Neural cell (in vitro differentiated cells): ENCODE measurements around the gene NME4. TPM values are rescaled to one million over a fixed set of nuclear protein-coding genes. Genes with fewer than 3 reads are reported as not detected.

Source experiments
- H2AFZ ChIP-seq: fragments of 200-600, 300-800 bp; sonication (generic), shearing (Covaris generic); 2 replicates; pipeline ENCODE4 v1.6.0; 2014; ENCODE audit warnings: low read depth, mild to moderate bottlenecking, antibody characterized with exemption, low read length, moderate library complexity
- H3F3A ChIP-seq: fragments of 200-600 bp; shearing (Covaris generic); 2 replicates; pipeline ENCODE4 v1.6.1; 2016; ENCODE audit warnings: mild to moderate bottlenecking, moderate library complexity, mixed read lengths, antibody characterized with exemption, low read length; ENCODE audit not compliant: insufficient read depth, poor library complexity, severe bottlenecking
- H3K27ac ChIP-seq: fragments of 200-600, 300-800 bp; sonication (generic), shearing (Covaris generic); 2 replicates; pipeline ENCODE4 v1.5.1; 2014; ENCODE audit warnings: mild to moderate bottlenecking, low read length, moderate library complexity
- H3K27me3 ChIP-seq: fragments of 300-800, 200-600 bp; sonication (generic), shearing (Covaris generic); 2 replicates; pipeline ENCODE4 v1.6.0; 2014; ENCODE audit warnings: mild to moderate bottlenecking, low read depth, low read length, moderate library complexity; ENCODE audit not compliant: insufficient read depth
- H3K36me3 ChIP-seq: fragments of 300-800, 200-600 bp; sonication (generic), shearing (Covaris generic); 2 replicates; pipeline ENCODE4 v1.5.1; 2014; ENCODE audit warnings: mild to moderate bottlenecking, antibody characterized with exemption, low read length, moderate library complexity; ENCODE audit not compliant: insufficient read depth
- H3K4me2 ChIP-seq: fragments of 300-800, 200-600 bp; sonication (generic), shearing (Covaris generic); 2 replicates; pipeline ENCODE4 v1.6.0; 2014; ENCODE audit warnings: mild to moderate bottlenecking, low read length
- H3K4me3 ChIP-seq: fragments of 300-800, 200-600 bp; sonication (generic), shearing (Covaris generic); 2 replicates; pipeline ENCODE4 v1.5.1; 2014; ENCODE audit warnings: mild to moderate bottlenecking, low read length, moderate library complexity
- H3K79me2 ChIP-seq: fragments of 200-600 bp; shearing (Covaris generic); replicated peaks from 2 replicates; pipeline ENCODE4 v1.6.0; 2014; ENCODE audit warnings: mild to moderate bottlenecking, low read length, moderate library complexity; ENCODE audit not compliant: insufficient read depth
- H3K9ac ChIP-seq: fragments of 300-800, 200-600 bp; sonication (generic), shearing (Covaris generic); 2 replicates; pipeline ENCODE4 v1.6.1; 2016; ENCODE audit warnings: mild to moderate bottlenecking, low read length, mixed read lengths
- H3K9me2 ChIP-seq: fragments of 200-600 bp; shearing (Covaris generic); 2 replicates; pipeline ENCODE4 v1.6.1; 2016; ENCODE audit warnings: mild to moderate bottlenecking, low read length, mixed read lengths; ENCODE audit not compliant: insufficient read depth
- H3K9me3 ChIP-seq: fragments of 200-600, 300-800 bp; sonication (generic), shearing (Covaris generic); 2 replicates; pipeline ENCODE4 v1.6.1; 2016; ENCODE audit warnings: mild to moderate bottlenecking, mixed run types, low read length, moderate library complexity, mixed read lengths
- H4K20me1 ChIP-seq: fragments of 200-600 bp; shearing (Covaris generic); 2 replicates; pipeline ENCODE4 v1.6.1; 2016; ENCODE audit warnings: mild to moderate bottlenecking, mixed run types; ENCODE audit not compliant: insufficient read depth
- EP300 ChIP-seq: fragments of 450-650 bp; conservative IDR thresholded peaks from 2 replicates; pipeline ENCODE4 v1.6.1; 2014; ENCODE audit warnings: antibody characterized with exemption, mild to moderate bottlenecking, moderate library complexity; ENCODE audit not compliant: poor library complexity, severe bottlenecking
- EZH2 ChIP-seq: fragments of 200-600, 300-800 bp; shearing (Covaris generic), sonication (generic); IDR thresholded peaks from 2 replicates; pipeline ENCODE4 v1.6.1; 2014; ENCODE audit warnings: antibody characterized with exemption, low read length, borderline replicate concordance, mild to moderate bottlenecking; ENCODE audit not compliant: insufficient read depth, poor library complexity, severe bottlenecking
- MXI1 ChIP-seq: fragments of 450-650 bp; conservative IDR thresholded peaks from 2 replicates; pipeline ENCODE4 v1.6.1; 2014; ENCODE audit warnings: antibody characterized with exemption, mild to moderate bottlenecking; ENCODE audit not compliant: poor library complexity, severe bottlenecking
- POLR2AphosphoS5 ChIP-seq: IDR thresholded peaks from 2 replicates; pipeline ENCODE4 v1.6.1; 2012
- RAD21 ChIP-seq: fragments of 450-650 bp; conservative IDR thresholded peaks from 2 replicates; pipeline ENCODE4 v1.6.1; 2014; ENCODE audit warnings: antibody characterized with exemption, mild to moderate bottlenecking, moderate library complexity
- REST ChIP-seq: IDR thresholded peaks from 2 replicates; pipeline ENCODE4 v1.6.1; 2012; ENCODE audit warnings: borderline replicate concordance
- SMC3 ChIP-seq: fragments of 450-650 bp; conservative IDR thresholded peaks from 2 replicates; pipeline ENCODE4 v1.6.1; 2014; ENCODE audit warnings: antibody characterized with exemption, mild to moderate bottlenecking, moderate library complexity; ENCODE audit not compliant: poor library complexity
- TAF1 ChIP-seq: IDR thresholded peaks from 2 replicates; pipeline ENCODE4 v1.6.1; 2012; ENCODE audit warnings: low read depth
- polyA plus RNA-seq: library from polyadenylated mRNA; depleted of rRNA; stranded (reverse); fragments of >200 nt; gene quantifications from 2 replicates; pipeline ENCODE4 v1.2.3, GENCODE V29; 2014
- TF ChIP-seq, protein P1 (sequence below): fragments of 450-650 bp; IDR thresholded peaks from 2 replicates; pipeline ENCODE4 v1.5.1; 2014; ENCODE audit warnings: antibody characterized with exemption, mild to moderate bottlenecking, moderate library complexity; ENCODE audit not compliant: poor library complexity, severe bottlenecking

NME4 gene
- polyA plus RNA-seq, 1 donor from 2014 or later, result 65.2 TPM

- Histone ChIP-seq H3K79me2 (peaks cover 6% of the 10 kb centered on the region), H3K9me3 (no peaks in the 10 kb centered on the region), H4K20me1 (peaks cover 4% of the 10 kb centered on the region), H3F3A (no peaks in the 10 kb centered on the region), H3K36me3 (no peaks in the 10 kb centered on the region), H3K9me2 (no peaks in the 10 kb centered on the region), H2AFZ (no peak overlapping the region), H3K27me3 (no peaks in the 10 kb centered on the region), H3K9ac (no peak overlapping the region), H3K4me2 (no peak overlapping the region), H3K4me3 (no peak overlapping the region), H3K27ac (no peak overlapping the region)
- no peak for TF ChIP-seq POLR2AphosphoS5
- no peak for TF ChIP-seq EP300
- TF ChIP-seq EZH2, result no peak
- no peak for TF ChIP-seq MXI1
- TF ChIP-seq SMC3, result no peak
Observed at GRCh38 chr16:378821-379182, 18.2 kb upstream of the NME4 start.

DNA sequence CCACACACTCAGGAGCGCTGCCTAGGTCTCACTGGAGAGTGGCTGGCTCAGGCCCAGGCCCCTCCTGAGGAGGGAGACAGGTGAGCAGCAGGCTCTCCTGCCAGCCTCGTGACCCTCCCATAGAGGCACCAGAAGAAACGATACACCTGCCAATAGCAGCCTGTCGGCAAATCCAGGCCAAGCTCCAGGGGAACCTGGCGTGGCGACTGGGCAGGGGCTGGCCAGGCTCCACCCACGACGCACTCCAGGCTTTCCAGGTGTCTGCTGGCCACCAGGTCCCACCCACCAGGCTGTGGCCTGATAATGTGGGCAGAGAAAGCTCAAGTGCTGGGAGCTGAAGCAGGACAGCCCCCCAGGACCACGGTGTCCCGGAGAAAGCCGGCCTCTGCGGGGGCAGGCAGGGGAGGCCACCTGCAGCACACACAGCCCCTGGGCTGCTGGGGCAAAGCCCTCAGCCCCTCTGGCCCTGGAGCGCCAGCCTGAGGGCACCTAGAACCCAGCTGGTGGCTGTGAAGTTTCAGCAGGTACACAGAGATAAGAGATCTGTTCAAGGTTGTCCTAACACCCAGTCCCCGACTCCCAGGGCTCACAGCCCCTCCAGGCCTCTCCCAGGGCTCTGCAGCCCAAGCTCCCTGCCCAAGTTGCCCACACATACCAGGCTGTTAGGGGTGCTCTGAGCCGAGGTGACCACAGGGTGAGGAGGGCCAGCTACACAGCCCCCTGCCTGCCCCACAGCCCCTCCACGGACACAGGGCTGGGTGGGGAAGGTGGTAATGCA, 17.6 kb upstream of the NME4 start:
- Histone ChIP-seq H3K4me3 (no peak overlapping the region), H3K9me3 (no peaks in the 10 kb centered on the region), H3K9ac (no peak overlapping the region), H3K79me2 (peaks cover 6% of the 10 kb centered on the region), H3K27ac (no peak overlapping the region), H3K9me2 (no peaks in the 10 kb centered on the region), H4K20me1 (peaks cover 4% of the 10 kb centered on the region), H3F3A (no peaks in the 10 kb centered on the region), H3K4me2 (no peak overlapping the region), H3K27me3 (no peaks in the 10 kb centered on the region), H2AFZ (no peak overlapping the region), H3K36me3 (no peaks in the 10 kb centered on the region)
- TF ChIP-seq RAD21, result no peak
- TF ChIP-seq POLR2AphosphoS5, result no peak
- TF ChIP-seq, protein P1, sequence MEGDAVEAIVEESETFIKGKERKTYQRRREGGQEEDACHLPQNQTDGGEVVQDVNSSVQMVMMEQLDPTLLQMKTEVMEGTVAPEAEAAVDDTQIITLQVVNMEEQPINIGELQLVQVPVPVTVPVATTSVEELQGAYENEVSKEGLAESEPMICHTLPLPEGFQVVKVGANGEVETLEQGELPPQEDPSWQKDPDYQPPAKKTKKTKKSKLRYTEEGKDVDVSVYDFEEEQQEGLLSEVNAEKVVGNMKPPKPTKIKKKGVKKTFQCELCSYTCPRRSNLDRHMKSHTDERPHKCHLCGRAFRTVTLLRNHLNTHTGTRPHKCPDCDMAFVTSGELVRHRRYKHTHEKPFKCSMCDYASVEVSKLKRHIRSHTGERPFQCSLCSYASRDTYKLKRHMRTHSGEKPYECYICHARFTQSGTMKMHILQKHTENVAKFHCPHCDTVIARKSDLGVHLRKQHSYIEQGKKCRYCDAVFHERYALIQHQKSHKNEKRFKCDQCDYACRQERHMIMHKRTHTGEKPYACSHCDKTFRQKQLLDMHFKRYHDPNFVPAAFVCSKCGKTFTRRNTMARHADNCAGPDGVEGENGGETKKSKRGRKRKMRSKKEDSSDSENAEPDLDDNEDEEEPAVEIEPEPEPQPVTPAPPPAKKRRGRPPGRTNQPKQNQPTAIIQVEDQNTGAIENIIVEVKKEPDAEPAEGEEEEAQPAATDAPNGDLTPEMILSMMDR, result no peak
- TF ChIP-seq TAF1, result no peak
- TF ChIP-seq EZH2, result no peak
- no peak for TF ChIP-seq REST
- TF ChIP-seq EP300, result no peak
